WERI-Rb-1 (cell line): ENCODE results near the gene MADD.

Source experiments
- DNase-seq: peaks from one replicate; pipeline ENCODE4 v3.0.0-alpha.2; 2020
- H3K27ac ChIP-seq: fragments of 250-450 bp; sonication (Bioruptor Pico); 2 replicates; pipeline ENCODE4 v1.5.1; 2020; ENCODE audit warnings: mild to moderate bottlenecking, moderate library complexity
- H3K27me3 ChIP-seq: fragments of 250-450 bp; sonication (Bioruptor Pico); 2 replicates; pipeline ENCODE4 v1.5.1; 2021; ENCODE audit warnings: mild to moderate bottlenecking, low read depth, moderate library complexity; ENCODE audit not compliant: insufficient read depth, severe bottlenecking
- H3K36me3 ChIP-seq: fragments of 250-450 bp; sonication (Bioruptor Pico); 2 replicates; pipeline ENCODE4 v1.5.1; 2020; ENCODE audit warnings: mild to moderate bottlenecking, moderate library complexity
- H3K4me3 ChIP-seq: 2 replicates; pipeline ENCODE4 v1.5.1; 2011; ENCODE audit warnings: low read depth, mild to moderate bottlenecking, control low read depth, low read length
- H3K9me3 ChIP-seq: fragments of 250-450 bp; sonication (Bioruptor Pico); 2 replicates; pipeline ENCODE4 v1.5.1; 2021; ENCODE audit warnings: mild to moderate bottlenecking, moderate library complexity; ENCODE audit not compliant: severe bottlenecking
- TF ChIP-seq, protein P1 (sequence below): IDR thresholded peaks from 2 replicates; pipeline ENCODE4 v1.5.1; 2011; ENCODE audit warnings: low read depth, mild to moderate bottlenecking, control low read depth, inconsistent platforms, low read length

Gene MADD

DNA sequence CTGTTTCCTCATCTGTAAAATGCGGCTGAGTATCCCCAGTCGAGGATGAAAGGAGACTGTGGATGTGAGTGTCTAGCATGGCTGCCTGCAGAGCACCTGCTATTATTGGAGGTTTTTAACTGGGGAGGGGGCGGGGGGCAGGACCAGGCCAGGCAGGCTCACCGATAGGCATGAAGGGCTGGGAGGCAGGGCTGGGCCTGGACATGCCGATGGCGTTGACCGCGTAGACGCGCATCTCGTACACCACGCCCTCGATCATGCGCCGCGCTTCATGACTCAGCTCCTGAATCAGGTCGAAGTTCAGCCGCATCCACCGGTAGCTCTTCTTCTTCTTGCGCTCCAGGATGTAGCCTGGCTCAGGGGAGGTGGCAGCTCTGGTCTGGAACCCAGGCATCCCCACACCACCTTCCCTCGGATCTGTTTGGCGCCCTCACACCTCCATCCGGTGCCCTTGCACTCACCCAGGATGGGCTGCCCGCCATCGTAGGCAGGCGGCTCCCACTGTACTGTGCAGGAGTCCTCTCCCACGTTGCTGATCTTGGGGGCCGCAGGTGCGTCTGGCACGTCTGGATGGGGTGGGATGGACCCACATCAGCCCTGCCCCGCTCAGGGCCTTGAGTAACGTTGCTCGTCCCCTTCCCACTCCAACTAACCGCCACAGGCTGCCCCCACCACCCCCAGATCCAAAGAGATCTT, 67.4 kb downstream of the MADD start:
- DNase-seq: no peak
- TF ChIP-seq, protein P1, sequence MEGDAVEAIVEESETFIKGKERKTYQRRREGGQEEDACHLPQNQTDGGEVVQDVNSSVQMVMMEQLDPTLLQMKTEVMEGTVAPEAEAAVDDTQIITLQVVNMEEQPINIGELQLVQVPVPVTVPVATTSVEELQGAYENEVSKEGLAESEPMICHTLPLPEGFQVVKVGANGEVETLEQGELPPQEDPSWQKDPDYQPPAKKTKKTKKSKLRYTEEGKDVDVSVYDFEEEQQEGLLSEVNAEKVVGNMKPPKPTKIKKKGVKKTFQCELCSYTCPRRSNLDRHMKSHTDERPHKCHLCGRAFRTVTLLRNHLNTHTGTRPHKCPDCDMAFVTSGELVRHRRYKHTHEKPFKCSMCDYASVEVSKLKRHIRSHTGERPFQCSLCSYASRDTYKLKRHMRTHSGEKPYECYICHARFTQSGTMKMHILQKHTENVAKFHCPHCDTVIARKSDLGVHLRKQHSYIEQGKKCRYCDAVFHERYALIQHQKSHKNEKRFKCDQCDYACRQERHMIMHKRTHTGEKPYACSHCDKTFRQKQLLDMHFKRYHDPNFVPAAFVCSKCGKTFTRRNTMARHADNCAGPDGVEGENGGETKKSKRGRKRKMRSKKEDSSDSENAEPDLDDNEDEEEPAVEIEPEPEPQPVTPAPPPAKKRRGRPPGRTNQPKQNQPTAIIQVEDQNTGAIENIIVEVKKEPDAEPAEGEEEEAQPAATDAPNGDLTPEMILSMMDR: no peak

GRCh38 chr11:47338396-47339241, 68.7 kb downstream of the MADD start:
- Histone ChIP-seq H3K36me3 (no peaks in the 10 kb centered on the region), H3K9me3 (no peaks in the 10 kb centered on the region), H3K27me3 (no peaks in the 10 kb centered on the region), H3K4me3 (no peak overlapping the region), H3K27ac (no peak overlapping the region)
- TF ChIP-seq, protein P1: no peak
- no peak for DNase-seq

More for the DNA sequence above, 67.4 kb downstream of the MADD start:
- Histone ChIP-seq H3K4me3 (no peak overlapping the region), H3K36me3 (no peaks in the 10 kb centered on the region), H3K27ac (no peak overlapping the region), H3K9me3 (no peaks in the 10 kb centered on the region), H3K27me3 (no peaks in the 10 kb centered on the region)

- Histone ChIP-seq H3K36me3 (no peaks in the 10 kb centered on the region), H3K4me3 (no peak overlapping the region), H3K27me3 (no peaks in the 10 kb centered on the region), H3K9me3 (no peaks in the 10 kb centered on the region), H3K27ac (no peak overlapping the region)
- TF ChIP-seq, protein P1: no peak
- DNase-seq: no peak
These were observed 70.1 kb downstream of the MADD start for GRCh38 chr11:47340010-47340409.

DNA sequence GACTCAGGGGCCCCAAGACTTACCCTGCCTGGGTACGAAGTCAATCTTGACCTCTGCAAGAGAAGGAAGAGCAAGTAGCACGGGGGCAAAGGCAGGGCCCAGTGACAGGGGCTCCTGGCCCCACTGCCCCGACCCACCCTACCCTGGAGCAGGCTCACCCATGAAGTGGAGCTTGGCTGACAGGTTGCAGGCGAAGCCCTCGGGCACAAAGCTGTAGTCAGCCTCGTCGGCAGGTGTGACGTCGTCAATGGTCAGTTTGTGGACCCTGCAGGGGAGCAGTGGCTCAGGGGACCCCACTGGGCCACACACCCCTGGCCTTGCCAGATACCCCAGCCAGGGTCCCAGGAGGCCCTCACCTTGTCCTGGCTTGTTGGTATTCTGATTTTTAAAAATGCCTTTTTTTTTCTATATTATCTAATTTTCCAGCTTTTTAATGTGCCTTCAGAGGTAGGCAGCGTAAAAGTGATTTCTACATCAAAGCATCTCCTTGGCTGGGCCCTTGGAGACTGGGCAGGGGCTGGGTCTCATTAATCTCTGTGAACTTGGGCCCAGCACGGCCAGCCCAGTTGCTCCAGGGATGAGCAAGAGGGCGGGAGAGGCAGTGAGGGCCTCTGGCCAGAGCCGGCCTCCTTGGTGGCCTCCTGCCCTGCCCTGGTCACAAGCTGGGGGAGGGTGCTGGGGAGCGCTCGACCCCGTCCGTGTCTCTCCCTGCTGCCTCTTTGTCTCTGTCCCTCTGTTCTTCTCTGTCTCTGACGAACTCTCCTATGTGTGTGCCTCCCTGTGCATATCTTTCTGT, 71.2 kb downstream of the MADD start:
- H3K27ac ChIP-seq: no peak overlapping the region
- TF ChIP-seq, protein P1: no peak
- no peaks in the 10 kb centered on the region for H3K27me3 ChIP-seq
- H3K36me3 ChIP-seq: no peaks in the 10 kb centered on the region
- H3K4me3 ChIP-seq: no peak overlapping the region
- H3K9me3 ChIP-seq: no peaks in the 10 kb centered on the region
- DNase-seq: no peak

GRCh38 chr11:47342036-47342803, 72.3 kb downstream of the MADD start:
- TF ChIP-seq, protein P1: no peak
- Histone ChIP-seq H3K9me3 (no peaks in the 10 kb centered on the region), H3K4me3 (no peak overlapping the region), H3K36me3 (no peaks in the 10 kb centered on the region), H3K27ac (no peak overlapping the region), H3K27me3 (no peaks in the 10 kb centered on the region)
- no peak for DNase-seq
